H9 (cell line): ENCODE results near the gene ACOT8. TPM values are rescaled to one million over a fixed set of nuclear protein-coding genes. Genes with fewer than 3 reads are reported as not detected.

ENCODE experiments used
- DNase-seq: peaks from one replicate; pipeline ENCODE4 v3.0.0-alpha.2; 2017
- H2AFZ ChIP-seq: one replicate; pipeline ENCODE4 v1.6.1; 2013; ENCODE audit warnings: mild to moderate bottlenecking, low read length, control low read depth, moderate library complexity
- H2AK5ac ChIP-seq: 2 replicates; pipeline ENCODE4 v1.6.1; 2013; ENCODE audit warnings: low read length, control low read depth, mixed read lengths; ENCODE audit not compliant: insufficient read length
- H2BK120ac ChIP-seq: one replicate; pipeline ENCODE4 v1.6.1; 2013; ENCODE audit warnings: low read depth, mild to moderate bottlenecking, low read length, control low read depth, inconsistent platforms; ENCODE audit not compliant: poor library complexity, severe bottlenecking
- H2BK12ac ChIP-seq: 2 replicates; pipeline ENCODE4 v1.6.1; 2013; ENCODE audit warnings: low read length, control low read depth, mixed read lengths, low read depth; ENCODE audit not compliant: insufficient read length
- H2BK15ac ChIP-seq: 2 replicates; pipeline ENCODE4 v1.6.1; 2013; ENCODE audit warnings: low read depth, low read length, control low read depth
- H2BK20ac ChIP-seq: one replicate; pipeline ENCODE4 v1.6.1; 2013; ENCODE audit warnings: low read depth, mild to moderate bottlenecking, low read length, control low read depth, inconsistent platforms; ENCODE audit not compliant: poor library complexity, severe bottlenecking
- H2BK5ac ChIP-seq: 2 replicates; pipeline ENCODE4 v1.6.1; 2013; ENCODE audit warnings: low read length, control low read depth, mixed read lengths; ENCODE audit not compliant: insufficient read length
- H3K14ac ChIP-seq: 2 replicates; pipeline ENCODE4 v1.6.1; 2013; ENCODE audit warnings: low read length, control low read depth; ENCODE audit not compliant: insufficient read depth
- H3K18ac ChIP-seq: 2 replicates; pipeline ENCODE4 v1.6.1; 2013; ENCODE audit warnings: low read depth, mild to moderate bottlenecking, mixed read lengths, low read length, control low read depth; ENCODE audit not compliant: insufficient read length
- H3K23ac ChIP-seq: 2 replicates; pipeline ENCODE4 v1.6.1; 2013; ENCODE audit warnings: low read length, control low read depth, mixed read lengths, low read depth; ENCODE audit not compliant: insufficient read length
- H3K23me2 ChIP-seq: 2 replicates; pipeline ENCODE4 v1.6.1; 2013; ENCODE audit warnings: low read depth, mild to moderate bottlenecking, mixed read lengths, low read length, control low read depth; ENCODE audit not compliant: insufficient read length, poor library complexity, severe bottlenecking
- H3K27ac ChIP-seq: 2 replicates; pipeline ENCODE4 v1.5.1; 2013; ENCODE audit warnings: low read length, control low read depth, mixed read lengths, low read depth; ENCODE audit not compliant: insufficient read length
- H3K27me3 ChIP-seq: 2 replicates; pipeline ENCODE4 v1.6.1; 2013; ENCODE audit warnings: low read length, control low read depth, inconsistent platforms; ENCODE audit not compliant: insufficient read depth
- H3K4ac ChIP-seq: 2 replicates; pipeline ENCODE4 v1.6.1; 2013; ENCODE audit warnings: low read depth, mild to moderate bottlenecking, control low read depth, inconsistent platforms, low read length, moderate library complexity
- H3K4me1 ChIP-seq: 2 replicates; pipeline ENCODE4 v1.6.1; 2013; ENCODE audit warnings: low read length, control low read depth, inconsistent platforms; ENCODE audit not compliant: insufficient read depth
- H3K4me2 ChIP-seq: 2 replicates; pipeline ENCODE4 v1.6.1; 2013; ENCODE audit warnings: low read length, control low read depth, mixed read lengths; ENCODE audit not compliant: insufficient read length, insufficient read depth
- H3K56ac ChIP-seq: 2 replicates; pipeline ENCODE4 v1.6.1; 2013; ENCODE audit warnings: low read depth, mild to moderate bottlenecking, mixed read lengths, low read length, control low read depth; ENCODE audit not compliant: insufficient read length
- H3K79me1 ChIP-seq: 2 replicates; pipeline ENCODE4 v1.6.1; 2013; ENCODE audit warnings: low read depth, mild to moderate bottlenecking, moderate library complexity, low read length, control low read depth, inconsistent platforms; ENCODE audit not compliant: insufficient read depth, poor library complexity, severe bottlenecking
- H3K79me2 ChIP-seq: 2 replicates; pipeline ENCODE4 v1.6.1; 2013; ENCODE audit warnings: low read length, control low read depth, inconsistent platforms; ENCODE audit not compliant: insufficient read depth
- H3K9ac ChIP-seq: 2 replicates; pipeline ENCODE4 v1.6.1; 2013; ENCODE audit warnings: low read length, control low read depth, mixed read lengths; ENCODE audit not compliant: insufficient read length; ENCODE audit errors: extremely low read depth
- H3K9me3 ChIP-seq: one replicate; pipeline ENCODE4 v1.6.1; 2013; ENCODE audit warnings: low read depth, low read length, inconsistent platforms; ENCODE audit not compliant: control insufficient read depth
- H3T11ph ChIP-seq: one replicate; pipeline ENCODE4 v1.6.1; 2013; ENCODE audit warnings: mild to moderate bottlenecking, low read length, control low read depth, inconsistent platforms
- H4K20me1 ChIP-seq: one replicate; pipeline ENCODE4 v1.6.1; 2013; ENCODE audit not compliant: control insufficient read depth, insufficient read length, insufficient read depth
- H4K5ac ChIP-seq: 2 replicates; pipeline ENCODE4 v1.6.1; 2013; ENCODE audit warnings: low read depth, mild to moderate bottlenecking, mixed read lengths, low read length, control low read depth; ENCODE audit not compliant: insufficient read length
- H4K8ac ChIP-seq: replicated peaks from 2 replicates; pipeline ENCODE4 v1.6.1; 2013; ENCODE audit warnings: low read length, control low read depth, mixed read lengths, low read depth; ENCODE audit not compliant: insufficient read length
- H4K91ac ChIP-seq: 2 replicates; pipeline ENCODE4 v1.6.1; 2013; ENCODE audit warnings: low read depth, mild to moderate bottlenecking, moderate library complexity, mixed read lengths, low read length, control low read depth; ENCODE audit not compliant: insufficient read length
- H3K27ac Mint-ChIP-seq, 3 experiments: 2 replicates in 2 of 3; 3 replicates in 1 of 3; pipeline ENCODE4 v1.8.0; 2020 to 2021; ENCODE audit warnings: mixed read lengths in 3 of 3, mild to moderate bottlenecking in 1 of 3, moderate library complexity in 1 of 3
- H3K27me3 Mint-ChIP-seq: 2 replicates; pipeline ENCODE4 v1.8.0; 2021; ENCODE audit warnings: low read depth, mild to moderate bottlenecking, moderate library complexity, mixed read lengths
- H3K36me3 Mint-ChIP-seq, 3 experiments: 2 replicates in 2 of 3; 3 replicates in 1 of 3; pipeline ENCODE4 v1.8.0; 2020 to 2021; ENCODE audit warnings: low read depth in 3 of 3, mixed read lengths in 3 of 3; ENCODE audit not compliant: insufficient read depth in 1 of 3
- H3K4me1 Mint-ChIP-seq, 2 experiments: 2 replicates each; pipeline ENCODE4 v1.8.0; 2020; ENCODE audit warnings: mixed read lengths in 2 of 2
- H3K4me3 Mint-ChIP-seq, 2 experiments: 2 replicates in 1 of 2; 3 replicates in 1 of 2; pipeline ENCODE4 v1.8.0; 2020 to 2021; ENCODE audit warnings: mild to moderate bottlenecking in 2 of 2, mixed read lengths in 2 of 2, moderate library complexity in 1 of 2
- H3K9me3 Mint-ChIP-seq, 2 experiments: 2 replicates in 1 of 2; 3 replicates in 1 of 2; pipeline ENCODE4 v1.8.0; 2020; ENCODE audit warnings: mild to moderate bottlenecking in 2 of 2, mixed read lengths in 2 of 2, moderate library complexity in 1 of 2
- CTCF ChIP-seq: fragments of 200-600 bp; sonication (generic); conservative IDR thresholded peaks from 3 replicates; pipeline ENCODE4 v1.8.0; 2021; ENCODE audit warnings: antibody characterized with exemption, mild to moderate bottlenecking
- WGBS: extraction: QIAGEN DNeasy Blood & Tissue Kit; methylation state at CpG from one replicate; pipeline ENCODE4 v1.1.7; 2013; ENCODE audit warnings: missing lambda C conversion rate, low lambda C conversion rate, mixed read lengths; ENCODE audit not compliant: insufficient read length; ENCODE audit errors: extremely low coverage; 5-methylcytosine and 5-hydroxymethylcytosine counted together
- total RNA-seq: library from RNA; stranded (reverse); gene quantifications from 2 replicates; pipeline ENCODE4 v1.2.1, GENCODE V29; 2021

Gene ACOT8
- total RNA-seq, 1 experiment from 2014 or later: 26.7 TPM

GRCh38 chr20:45827030-45827652 is 30.1 kb downstream of the ACOT8 start, which contains the start of gene TNNC2:
TSS of gene TNNC2 (minus strand) at chr20:45827312. CDS start at chr20:45827248, 64 bp downstream.
- Histone ChIP-seq H2AK5ac (no peak within 1 kb of the TSS), H4K8ac (no peak within 1 kb of the TSS), H3T11ph (no peak within 1 kb of the TSS), H3K56ac (no peak within 1 kb of the TSS), H3K9ac (no peak within 1 kb of the TSS), H3K23me2 (no peaks in the 10 kb centered on the region), H2BK12ac (no peak within 1 kb of the TSS), H2BK20ac (no peak within 1 kb of the TSS), H3K27ac (no peak within 1 kb of the TSS), H3K79me1 (no peaks in the 10 kb centered on the region), H3K14ac (no peak within 1 kb of the TSS), H4K5ac (no peak within 1 kb of the TSS), H2BK15ac (no peak within 1 kb of the TSS), H3K4ac (no peak within 1 kb of the TSS), H4K91ac (no peak within 1 kb of the TSS), H3K23ac (no peak within 1 kb of the TSS), H3K18ac (no peak within 1 kb of the TSS), H3K9me3 (no peaks in the 10 kb centered on the region), H3K4me1 (no peaks in the 10 kb centered on the region), H3K4me2 (no peak within 1 kb of the TSS), H3K27me3 (no peaks in the 10 kb centered on the region; the same call in 1 of the 2 replicates), H3K79me2 (no peaks in the 10 kb centered on the region), H4K20me1 (no peaks in the 10 kb centered on the region), H2BK120ac (no peak within 1 kb of the TSS), H2BK5ac (no peak within 1 kb of the TSS), H2AFZ (no peak within 1 kb of the TSS)
- WGBS: no CpG with 5 or more reads among the region's 8 CpGs
- no peak for DNase-seq
- TF ChIP-seq CTCF: no peak
- peak within 1 kb of the TSS in 1 of 3 experiments; percentile 82; a peak in 3 of 7 replicates for H3K27ac Mint-ChIP-seq
- peaks cover 28% of the 10 kb centered on the region for H3K27me3 Mint-ChIP-seq
- peaks cover 20 to 43% of the 10 kb centered on the region in 2 experiments for H3K4me1 Mint-ChIP-seq
- H3K36me3 Mint-ChIP-seq: no peaks in the 10 kb centered on the region; a peak in 1 of 7 replicates
- H3K9me3 Mint-ChIP-seq: no peaks in the 10 kb centered on the region; a peak in 1 of 5 replicates
- no peak within 1 kb of the TSS for H3K4me3 Mint-ChIP-seq
